A549 (cell line): Measurements from ENCODE around the gene TOGARAM2.

Experiments
- ATOH8 ChIP-seq: fragments of 250-450 bp; sonication (Bioruptor Pico); IDR thresholded peaks from 2 replicates; pipeline ENCODE4 v1.5.0; 2020; ENCODE audit warnings: low read depth, mild to moderate bottlenecking, moderate library complexity
- CEBPB ChIP-seq, 2 experiments: fragments of >200 bp in 1 of 2; sonication (Bioruptor Twin) in 1 of 2; formaldehyde crosslinking in 1 of 2; IDR thresholded peaks; 2 replicates each; pipeline ENCODE4 v1.6.1; 2012 to 2016
- CHD2 ChIP-seq: fragments of 150-350 bp; IDR thresholded peaks from 2 replicates; pipeline ENCODE4 v1.6.1; 2014; ENCODE audit warnings: low read length; ENCODE audit not compliant: partially characterized antibody
- CTCF ChIP-seq: fragments of >200 bp; sonication (Bioruptor Twin); formaldehyde crosslinking; IDR thresholded peaks from 3 replicates; pipeline ENCODE4 v1.5.1; 2016
- HOXA7 ChIP-seq: fragments of 250-450 bp; sonication (Bioruptor Pico); IDR thresholded peaks from 2 replicates; pipeline ENCODE4 v1.5.0; 2020; ENCODE audit warnings: mild to moderate bottlenecking, moderate library complexity
- MAX ChIP-seq: IDR thresholded peaks from 2 replicates; pipeline ENCODE4 v1.6.1; 2012
- PBX3 ChIP-seq: IDR thresholded peaks from 2 replicates; pipeline ENCODE4 v1.6.1; 2012
- POLR2A ChIP-seq: IDR thresholded peaks from 2 replicates; pipeline ENCODE4 v1.6.1; 2012; ENCODE audit warnings: mild to moderate bottlenecking, low read length
- REST ChIP-seq: fragments of 200-600 bp; sonication (generic); IDR thresholded peaks from 2 replicates; pipeline ENCODE4 v1.6.1; 2016; ENCODE audit warnings: antibody characterized with exemption, mild to moderate bottlenecking, moderate library complexity
- RFX5 ChIP-seq: fragments of 450-650 bp; IDR thresholded peaks from 2 replicates; pipeline ENCODE4 v1.7.1; 2014; ENCODE audit warnings: antibody characterized with exemption, mild to moderate bottlenecking, moderate library complexity
- ZNF302 ChIP-seq: fragments of 250-450 bp; sonication (Bioruptor Pico); IDR thresholded peaks from 2 replicates; pipeline ENCODE4 v1.9.0; 2021; ENCODE audit warnings: inconsistent platforms, mild to moderate bottlenecking, moderate library complexity

- TF ChIP-seq RFX5 (no peak), PBX3 (no peak), REST (no peak), POLR2A (no peak), CTCF (no peak), ZNF302 (CRISPR knock-in tag) (peak; percentile 95), CEBPB (IDR thresholded peaks at IDR 0.05) (no peak), CHD2 (no peak), ATOH8 (peak; percentile 96), HOXA7 (CRISPR knock-in tag) (peak; percentile 73; the same call in 1 of the 2 replicates), MAX (no peak)
Measured at GRCh38 chr2:29042561-29043075, 61.5 kb downstream of the TOGARAM2 start.
